ENCODE data around the gene KLF6. TPM values are rescaled to one million over a fixed set of nuclear protein-coding genes. Genes with fewer than 3 reads are reported as not detected.
A peak's percentile ranks its signal among the peaks of the same experiment; 100 is the strongest.

The KLF6 gene
- total and polyA plus RNA-seq, 2 of the 4 experiments (the other 2 are of a cell fraction) = 69.0 to 123 TPM

DNA sequence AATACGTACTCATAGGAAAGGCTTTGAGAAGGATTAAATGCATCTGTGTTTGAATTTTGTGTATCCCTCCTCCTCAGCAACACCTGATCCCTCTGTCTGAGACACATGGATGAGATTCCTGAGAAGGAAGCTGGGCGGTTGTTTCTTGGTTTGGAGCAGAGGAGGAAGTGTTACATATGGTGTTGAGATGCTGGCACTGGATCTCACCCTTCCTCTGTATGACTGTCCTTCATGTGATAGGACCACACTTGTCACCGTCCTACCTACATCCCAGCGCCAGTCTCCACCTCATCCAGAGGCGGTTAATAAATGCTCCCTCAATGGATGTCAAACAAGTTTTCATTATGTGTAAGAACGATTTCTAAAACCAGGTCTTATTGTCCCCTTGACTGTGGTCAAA, 49.4 kb upstream of the KLF6 start:
- no CpG with 5 or more reads among the region's 6 CpGs for WGBS, 2 experiments (ENCODE audit: extremely low coverage in 2 of 2, insufficient read length in 1 of 2)
- 0 out of 2 replicates have a peak overlapping the region, but pooled peaks have one; percentile 52 for H4K91ac ChIP-seq (ENCODE audit: insufficient read depth, low read depth, low read length)
- no peak overlapping the region for H3K4ac ChIP-seq (ENCODE audit: low read depth, low read length)
- peak overlapping the region; percentile 62 for H2BK15ac ChIP-seq (ENCODE audit: low read depth, low read length)
- H2AK9ac ChIP-seq (replicated peaks; ENCODE audit: low read depth, low read length, poor library complexity) = no peak overlapping the region
- H3K9me3 ChIP-seq (ENCODE audit: control insufficient read depth, insufficient read depth, low read length) = no peaks in the 10 kb centered on the region
- in situ Hi-C loops (cut with MboI; ENCODE audit: low sequenced_read_pairs) (no loop called here), intact Hi-C loops (cut with micrococcal nuclease) (no loop called here), dilution Hi-C loops (cut with HindIII; ENCODE audit: low sequenced_read_pairs, unreplicated experiment) (no loop called here)
- DNase-seq (no peak), ATAC-seq (ENCODE audit: low read depth) (no peak)
- no peaks in the 10 kb centered on the region for H4K20me1 ChIP-seq (ENCODE audit: insufficient read depth, low read length)
- no peaks in the 10 kb centered on the region for H3K27me3 ChIP-seq (ENCODE audit: control insufficient read depth, insufficient read depth, low read length)
- POLR2A ChIA-PET (ENCODE audit: unreplicated experiment) = no interaction called here
- no peak overlapping the region for H3K9ac ChIP-seq (ENCODE audit: low read depth, low read length)
- peak overlapping the region; percentile 55 for H2AK5ac ChIP-seq (ENCODE audit: low read depth, low read length)
- peak overlapping the region; percentile 24; the same call in 1 of the 2 replicates for H3K23ac ChIP-seq (ENCODE audit: low read depth, low read length)
- H3K27ac ChIP-seq (ENCODE audit: insufficient read depth, low read length) = no peak overlapping the region
- no peak overlapping the region; the same call in 1 of the 2 replicates for H4K5ac ChIP-seq (ENCODE audit: low read depth, low read length)
- no peak overlapping the region for H3K4me3 ChIP-seq (ENCODE audit: insufficient read depth, low read depth, low read length)
- CTCF ChIA-PET = no interaction called here
- no peaks in the 10 kb centered on the region for H3K36me3 ChIP-seq (ENCODE audit: control insufficient read depth, insufficient read depth, low read length)
- peak overlapping the region in 1 of 2 experiments; percentile 35; a peak in 1 of 4 replicates for H4K8ac ChIP-seq (ENCODE audit: low read depth in 2 of 2, low read length in 2 of 2)
- peak overlapping the region; percentile 30; the same call in 1 of the 2 replicates for H2BK120ac ChIP-seq (ENCODE audit: low read depth, low read length)
- H3K14ac ChIP-seq (replicated peaks; ENCODE audit: low read depth, low read length) = no peak overlapping the region
- BruUV-seq (replicated peaks) = no TSS peak
- peaks cover 2 to 12% of the 10 kb centered on the region in 2 experiments; a peak in 2 of 4 replicates for H3K79me1 ChIP-seq (ENCODE audit: low read depth in 1 of 2, low read length in 2 of 2)
- H2BK5ac ChIP-seq (ENCODE audit: low read depth, low read length, poor library complexity, severe bottlenecking) = no peak overlapping the region
- 0 out of 2 replicates have a peak overlapping the region, but pooled peaks have one; percentile 58 for H2BK20ac ChIP-seq (ENCODE audit: low read depth, low read length)
- no peak for TF ChIP-seq SMC3 (IDR thresholded peaks at IDR 0.05; ENCODE audit: low read depth, low read length)
- TF ChIP-seq CEBPB (IDR thresholded peaks at IDR 0.05; ENCODE audit: low read depth, low read length) = no peak
- TF ChIP-seq CHD1 (IDR thresholded peaks at IDR 0.05; ENCODE audit: low read depth, low read length) = no peak
- no peak for TF ChIP-seq NFE2L2 (IDR thresholded peaks at IDR 0.05; ENCODE audit: low read depth, low read length)
- no peak for TF ChIP-seq MAZ (IDR thresholded peaks at IDR 0.05; ENCODE audit: borderline replicate concordance, low read depth, low read length)
- no peak overlapping the region for H2AFZ ChIP-seq (replicated peaks; ENCODE audit: low read length, poor library complexity)
- H3K18ac ChIP-seq (ENCODE audit: low read depth, low read length) = peak overlapping the region; percentile 60
- H3K4me1 ChIP-seq (ENCODE audit: control insufficient read depth, insufficient read depth, low read length) = peaks cover 14% of the 10 kb centered on the region
- no peak overlapping the region for H3K56ac ChIP-seq (ENCODE audit: extremely low read depth, insufficient read depth, low read length)
- no peak overlapping the region for H3K4me2 ChIP-seq (ENCODE audit: low read depth, low read length)
- H3K9me1 ChIP-seq (ENCODE audit: insufficient read depth, low read length) = peaks cover 10% of the 10 kb centered on the region
